Ishikawa (cell line): Measurements from ENCODE around the gene URB1.

ENCODE experiments used
- CEBPB ChIP-seq: IDR thresholded peaks from 2 replicates; pipeline ENCODE4 v1.6.1; 2012
- CREB1 ChIP-seq: IDR thresholded peaks from 2 replicates; pipeline ENCODE4 v1.6.1; 2012; ENCODE audit warnings: low read depth
- EGR1 ChIP-seq: IDR thresholded peaks from 2 replicates; pipeline ENCODE4 v1.6.1; 2012
- EP300 ChIP-seq: IDR thresholded peaks from 2 replicates; pipeline ENCODE4 v1.6.1; 2012; ENCODE audit warnings: borderline replicate concordance
- FOXM1 ChIP-seq: IDR thresholded peaks from 2 replicates; pipeline ENCODE4 v1.6.1; 2012; ENCODE audit warnings: low read depth, borderline replicate concordance
- MAX ChIP-seq: IDR thresholded peaks from 2 replicates; pipeline ENCODE4 v1.6.1; 2012
- NFIC ChIP-seq: IDR thresholded peaks from 2 replicates; pipeline ENCODE4 v1.6.1; 2012
- RAD21 ChIP-seq: IDR thresholded peaks from 2 replicates; pipeline ENCODE4 v1.6.1; 2012; ENCODE audit warnings: low read depth
- REST ChIP-seq: IDR thresholded peaks from 2 replicates; pipeline ENCODE4 v1.6.1; 2012; ENCODE audit warnings: low read depth, mild to moderate bottlenecking
- TAF1 ChIP-seq: IDR thresholded peaks from 2 replicates; pipeline ENCODE4 v1.6.1; 2012; ENCODE audit warnings: low read depth, mild to moderate bottlenecking
- TCF12 ChIP-seq: IDR thresholded peaks from 2 replicates; pipeline ENCODE4 v1.6.1; 2012; ENCODE audit warnings: low read depth
- TEAD4 ChIP-seq: IDR thresholded peaks from 2 replicates; pipeline ENCODE4 v1.6.1; 2012
- YY1 ChIP-seq: IDR thresholded peaks from 2 replicates; pipeline ENCODE4 v1.6.1; 2012; ENCODE audit warnings: low read depth
- ZBTB7A ChIP-seq: IDR thresholded peaks from 2 replicates; pipeline ENCODE4 v1.6.1; 2012; ENCODE audit warnings: low read depth
- TF ChIP-seq, protein P1 (sequence below): IDR thresholded peaks from 2 replicates; pipeline ENCODE4 v1.6.1; 2012

Gene URB1

GRCh38 chr21:32322676-32323075, 70.1 kb downstream of the URB1 start:
- TF ChIP-seq MAX = no peak
- no peak for TF ChIP-seq TCF12
- no peak for TF ChIP-seq CREB1
- TF ChIP-seq TEAD4 = no peak
- TF ChIP-seq EP300 = no peak
- TF ChIP-seq YY1 = no peak
- no peak for TF ChIP-seq RAD21
- TF ChIP-seq, protein P1, sequence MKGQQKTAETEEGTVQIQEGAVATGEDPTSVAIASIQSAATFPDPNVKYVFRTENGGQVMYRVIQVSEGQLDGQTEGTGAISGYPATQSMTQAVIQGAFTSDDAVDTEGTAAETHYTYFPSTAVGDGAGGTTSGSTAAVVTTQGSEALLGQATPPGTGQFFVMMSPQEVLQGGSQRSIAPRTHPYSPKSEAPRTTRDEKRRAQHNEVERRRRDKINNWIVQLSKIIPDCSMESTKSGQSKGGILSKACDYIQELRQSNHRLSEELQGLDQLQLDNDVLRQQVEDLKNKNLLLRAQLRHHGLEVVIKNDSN = no peak
- no peak for TF ChIP-seq NFIC
- no peak for TF ChIP-seq ZBTB7A
- TF ChIP-seq EGR1 = no peak
- TF ChIP-seq FOXM1 = no peak

DNA sequence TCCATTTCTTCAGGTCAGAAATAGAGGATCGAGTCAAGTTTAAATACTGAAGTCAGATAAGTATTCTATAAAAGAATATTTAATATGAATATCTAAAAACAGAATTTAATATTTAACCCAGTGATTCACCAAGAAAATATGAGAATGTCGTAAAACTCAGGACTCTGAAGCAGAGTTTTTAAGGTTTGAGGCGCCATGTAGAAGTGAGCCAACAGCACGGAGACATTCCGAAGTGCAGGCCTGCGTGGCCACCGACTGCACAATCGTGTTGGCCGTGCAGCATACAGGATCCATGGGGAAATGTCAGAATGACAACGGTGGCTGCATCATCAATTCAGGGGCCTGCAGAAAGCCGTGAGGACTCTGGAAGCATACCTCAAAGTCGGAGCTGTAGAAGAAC, 70.7 kb downstream of the URB1 start:
- TF ChIP-seq REST = no peak
- no peak for TF ChIP-seq MAX

DNA sequence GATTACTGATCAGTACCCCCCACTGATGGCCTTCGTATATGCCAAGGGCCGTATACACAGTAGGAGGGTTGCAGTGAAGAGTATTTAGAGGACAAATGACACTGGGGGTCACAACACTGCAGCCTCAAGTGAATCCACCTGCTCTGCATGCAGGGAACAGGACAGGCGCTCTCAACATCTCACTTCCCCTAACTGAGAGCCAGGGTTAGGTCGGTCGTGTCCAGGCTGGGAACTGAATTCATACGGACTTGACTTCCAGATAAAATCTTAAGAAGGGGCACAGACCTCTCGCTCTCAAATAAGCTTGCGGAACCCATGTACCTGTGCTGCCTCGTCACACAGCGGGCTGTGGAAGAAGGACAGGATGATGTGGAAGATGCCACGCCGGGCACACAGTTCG, 71.3 kb downstream of the URB1 start:
- TF ChIP-seq, protein P1 = no peak
- TF ChIP-seq NFIC (no peak), EGR1 (no peak), ZBTB7A (no peak), TEAD4 (no peak), YY1 (no peak), FOXM1 (no peak), CREB1 (no peak), RAD21 (no peak), MAX (no peak), TCF12 (no peak), TAF1 (no peak)

DNA sequence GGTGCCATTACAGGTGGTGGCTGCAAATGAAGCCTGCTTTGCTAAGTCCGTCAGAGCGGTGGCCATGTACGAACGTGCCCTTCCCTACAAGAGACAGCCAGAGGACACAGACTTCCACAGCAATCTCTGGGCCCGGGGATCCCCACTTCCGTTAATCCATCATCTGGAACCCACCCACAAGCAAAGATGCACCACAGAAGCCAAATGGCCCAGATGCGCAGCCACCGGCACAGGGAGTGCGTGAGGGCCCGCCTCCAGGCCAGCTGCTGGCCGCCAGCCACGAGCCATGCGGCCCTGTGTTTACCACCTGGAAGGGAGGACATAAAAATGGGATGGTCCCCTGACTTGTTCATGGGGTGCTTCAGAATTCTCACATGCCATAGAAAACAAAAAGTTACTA, 72.1 kb downstream of the URB1 start:
- TF ChIP-seq RAD21 (no peak), EGR1 (no peak), EP300 (no peak), TEAD4 (no peak), ZBTB7A (no peak), CEBPB (no peak), TAF1 (no peak), CREB1 (no peak), FOXM1 (no peak), YY1 (no peak)
- TF ChIP-seq, protein P1 = no peak

DNA sequence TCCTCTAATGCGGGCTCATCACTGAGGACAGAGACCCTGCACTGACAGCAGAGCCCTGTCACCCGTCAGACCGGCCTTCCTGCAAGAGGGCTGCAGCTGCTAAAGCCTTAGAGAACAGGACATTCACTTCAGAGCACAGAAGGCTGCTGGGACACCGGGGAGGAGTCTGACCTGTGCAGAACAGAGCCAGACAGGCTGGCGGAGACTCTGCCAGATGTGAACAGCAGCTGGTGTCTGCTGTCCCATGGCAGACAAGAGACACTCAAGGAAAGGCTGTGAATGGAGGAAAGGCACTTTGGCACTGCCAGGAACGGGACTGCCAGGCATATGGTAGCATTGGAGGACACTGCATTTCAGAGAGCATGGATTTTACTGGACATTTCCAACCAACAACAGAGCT, 72.8 kb downstream of the URB1 start:
- TF ChIP-seq NFIC = no peak
- TF ChIP-seq ZBTB7A = no peak
- no peak for TF ChIP-seq CREB1
- no peak for TF ChIP-seq EGR1
- no peak for TF ChIP-seq TEAD4
- no peak for TF ChIP-seq RAD21
- TF ChIP-seq FOXM1 = no peak
- no peak for TF ChIP-seq TAF1
- no peak for TF ChIP-seq YY1
- TF ChIP-seq REST = no peak
- no peak for TF ChIP-seq CEBPB
- TF ChIP-seq EP300 = no peak
- TF ChIP-seq, protein P1 = no peak
- no peak for TF ChIP-seq TCF12
- no peak for TF ChIP-seq MAX
